Muscle of leg (tissue), 11 donors: ENCODE data around the gene SLC17A7. TPM values are rescaled to one million over a fixed set of nuclear protein-coding genes. Genes with fewer than 3 reads are reported as not detected.
"Not testable (repeated sequence)": the region's sequence is repeated elsewhere in the genome, so short reads cannot be mapped to it uniquely, and the experiment has no call there.

Experiments used
- DNase-seq: peaks from one replicate; pipeline ENCODE4 v3.0.0; 2013
- H3K27ac ChIP-seq: one replicate; pipeline ENCODE4 v1.5.1; 2013; ENCODE audit warnings: mild to moderate bottlenecking, low read length, control low read depth
- H3K27me3 ChIP-seq: one replicate; pipeline ENCODE4 v1.6.1; 2013; ENCODE audit warnings: low read length; ENCODE audit not compliant: control insufficient read depth, insufficient read depth
- H3K36me3 ChIP-seq: one replicate; pipeline ENCODE4 v1.6.1; 2013; ENCODE audit warnings: low read length; ENCODE audit not compliant: control insufficient read depth, insufficient read depth
- H3K4me1 ChIP-seq: one replicate; pipeline ENCODE4 v1.6.1; 2013; ENCODE audit warnings: low read length; ENCODE audit not compliant: control insufficient read depth, insufficient read depth
- H3K4me3 ChIP-seq: one replicate; pipeline ENCODE4 v1.5.1; 2013; ENCODE audit warnings: low read length, control low read depth
- H3K9me3 ChIP-seq: replicated peaks from 2 replicates; pipeline ENCODE4 v1.6.1; 2013; ENCODE audit warnings: low read depth, low read length; ENCODE audit not compliant: control insufficient read depth
- WGBS: methylation state at CpG from one replicate; pipeline ENCODE4 v1.1.5; 2013; ENCODE audit warnings: missing lambda C conversion rate; ENCODE audit not compliant: insufficient coverage; 5-methylcytosine and 5-hydroxymethylcytosine counted together
- polyA plus RNA-seq, 8 donors: library from polyadenylated mRNA; unstranded; fragments of 120-200 nt; gene quantifications; one replicate each; pipeline versions ENCODE4 v1.2.1 to v1.2.3, GENCODE V29; 2013; ENCODE audit warnings: inconsistent platforms in 1 of 8, low replicate concordance in 1 of 8; ENCODE audit not compliant: insufficient read length in 8 of 8, insufficient read depth in 1 of 8
- total RNA-seq: library from RNA; stranded (reverse); fragments of 120-200 nt; gene quantifications from one replicate; pipeline ENCODE4 v1.2.4, GENCODE V29; 2013

SLC17A7 gene
- total and polyA plus RNA-seq, 9 donors: 0.53 to 1.7 (median 1.1) TPM

GRCh38 chr19:49444100-49444700, 2.9 kb upstream of the SLC17A7 start:
- H3K27ac ChIP-seq: peak overlapping the region; percentile 20

GRCh38 chr19:49443366-49444099, 2.2 kb upstream of the SLC17A7 start:
- peaks cover 32% of the 10 kb centered on the region for H3K4me1 ChIP-seq
- H3K27me3 ChIP-seq: peaks cover 45% of the 10 kb centered on the region
- DNase-seq: peak; percentile 99
- under 1% methylated on average over 32 of the region's 47 CpGs for WGBS
- peak overlapping the region; percentile 94 for H3K27ac ChIP-seq
- H3K36me3 ChIP-seq: peaks cover 27% of the 10 kb centered on the region
- peak overlapping the region; percentile 72 for H3K4me3 ChIP-seq
- H3K9me3 ChIP-seq: no peaks in the 10 kb centered on the region

More at GRCh38 chr19:49444100-49444700, 2.9 kb upstream of the SLC17A7 start:
- not testable (repeated sequence) for H3K9me3 ChIP-seq, H3K4me3 ChIP-seq
- Histone ChIP-seq H3K27me3 (peaks cover 38% of the 10 kb centered on the region), H3K36me3 (peaks cover 33% of the 10 kb centered on the region), H3K4me1 (peaks cover 34% of the 10 kb centered on the region)
- WGBS: no CpG with 5 or more reads among the region's 5 CpGs
- peak; percentile 15 for DNase-seq

- H3K36me3 ChIP-seq: peaks cover 21% of the 10 kb centered on the region
- H3K4me1 ChIP-seq: peaks cover 25% of the 10 kb centered on the region
- no peaks in the 10 kb centered on the region for H3K9me3 ChIP-seq
- H3K27ac ChIP-seq: peak overlapping the region; percentile 94
- peak; percentile 95 for DNase-seq
- peak overlapping the region; percentile 72 for H3K4me3 ChIP-seq
- WGBS: 0% methylated on average over 38 of the region's 43 CpGs
- peaks cover 51% of the 10 kb centered on the region for H3K27me3 ChIP-seq
Measured at GRCh38 chr19:49442771-49443365, 1.5 kb upstream of the SLC17A7 start.

- Histone ChIP-seq H3K4me1 (peaks cover 20% of the 10 kb centered on the region), H3K4me3 (peak overlapping the region; percentile 72), H3K9me3 (no peaks in the 10 kb centered on the region), H3K27me3 (peaks cover 57% of the 10 kb centered on the region), H3K36me3 (peaks cover 15% of the 10 kb centered on the region), H3K27ac (peak overlapping the region; percentile 55)
- WGBS: 0% methylated on average over 11 of the region's 11 CpGs
- peak; percentile 66 for DNase-seq
Measured at GRCh38 chr19:49442354-49442753, 1.0 kb upstream of the SLC17A7 start.

- Histone ChIP-seq H3K27me3 (peaks cover 61% of the 10 kb centered on the region), H3K36me3 (peaks cover 11% of the 10 kb centered on the region), H3K4me3 (no peak overlapping the region), H3K9me3 (no peaks in the 10 kb centered on the region), H3K4me1 (peaks cover 20% of the 10 kb centered on the region), H3K27ac (peak overlapping the region; percentile 55)
- DNase-seq: peak; percentile 29
- WGBS: 14% methylated on average over 14 of the region's 14 CpGs
Measured at GRCh38 chr19:49441960-49442350, 628 bp upstream of the SLC17A7 start.

GRCh38 chr19:49440439-49441209, 703 bp downstream of the SLC17A7 start:
- peak; percentile 20 for DNase-seq
- Histone ChIP-seq H3K36me3 (no peaks in the 10 kb centered on the region), H3K4me3 (no peak overlapping the region), H3K9me3 (no peaks in the 10 kb centered on the region), H3K27ac (no peak overlapping the region), H3K27me3 (peaks cover 74% of the 10 kb centered on the region), H3K4me1 (peaks cover 27% of the 10 kb centered on the region)
- WGBS: 22% methylated on average over 13 of the region's 19 CpGs

- 100% methylated on average over 1 of the region's 6 CpGs for WGBS
- Histone ChIP-seq H3K9me3 (no peaks in the 10 kb centered on the region), H3K4me1 (peaks cover 27% of the 10 kb centered on the region), H3K4me3 (no peak overlapping the region), H3K27me3 (peaks cover 82% of the 10 kb centered on the region), H3K36me3 (no peaks in the 10 kb centered on the region), H3K27ac (no peak overlapping the region)
- DNase-seq: no peak
Measured at GRCh38 chr19:49439836-49440235, 1.5 kb downstream of the SLC17A7 start.

GRCh38 chr19:49438261-49438660, 3.1 kb downstream of the SLC17A7 start:
- Histone ChIP-seq H3K27ac (no peak overlapping the region), H3K9me3 (no peaks in the 10 kb centered on the region), H3K4me3 (no peak overlapping the region), H3K27me3 (peaks cover 97% of the 10 kb centered on the region), H3K36me3 (no peaks in the 10 kb centered on the region), H3K4me1 (peaks cover 27% of the 10 kb centered on the region)
- 0% methylated on average over 2 of the region's 6 CpGs for WGBS
- no peak for DNase-seq

GRCh38 chr19:49437231-49437630, 4.1 kb downstream of the SLC17A7 start:
- H3K27me3 ChIP-seq: peaks cover 99% of the 10 kb centered on the region
- 5% methylated on average over 7 of the region's 8 CpGs for WGBS
- no peaks in the 10 kb centered on the region for H3K9me3 ChIP-seq
- H3K27ac ChIP-seq: no peak overlapping the region
- H3K36me3 ChIP-seq: no peaks in the 10 kb centered on the region
- peaks cover 23% of the 10 kb centered on the region for H3K4me1 ChIP-seq
- no peak overlapping the region for H3K4me3 ChIP-seq
- no peak for DNase-seq
